HL-60 (cell line): ENCODE results near the gene UIMC1.

Experiments
- CTCF ChIP-seq: IDR thresholded peaks from one replicate; pipeline ENCODE4 v1.5.1; 2011; ENCODE audit warnings: low read length, control low read depth, inconsistent platforms; ENCODE audit not compliant: insufficient read depth
- GABPA ChIP-seq: IDR thresholded peaks from 2 replicates; pipeline ENCODE4 v1.6.1; 2012; ENCODE audit warnings: low read depth
- POLR2AphosphoS5 ChIP-seq: IDR thresholded peaks from 2 replicates; pipeline ENCODE4 v1.6.1; 2012; ENCODE audit warnings: low read depth
- REST ChIP-seq: IDR thresholded peaks from 2 replicates; pipeline ENCODE4 v1.6.1; 2012; ENCODE audit warnings: low read depth; ENCODE audit not compliant: insufficient replicate concordance
- SPI1 ChIP-seq: IDR thresholded peaks from 2 replicates; pipeline ENCODE4 v1.6.1; 2012; ENCODE audit warnings: low read depth, mild to moderate bottlenecking, borderline replicate concordance

GRCh38 chr5:176886336-176887251, 120.0 kb downstream of the UIMC1 start:
- TF ChIP-seq CTCF = no peak
- TF ChIP-seq REST = no peak
- TF ChIP-seq POLR2AphosphoS5 = no peak
- TF ChIP-seq GABPA = no peak
- TF ChIP-seq SPI1 = no peak
